EH (cell line): ENCODE measurements around the gene IFNL4.
"Not testable (repeated sequence)": the region's sequence is repeated elsewhere in the genome, so short reads cannot be mapped to it uniquely, and the experiment has no call there.

Source experiments
- DNase-seq: peaks from one replicate; pipeline ENCODE4 v3.0.0-alpha.2; 2015; ENCODE audit warnings: low read depth

IFNL4 gene

DNA sequence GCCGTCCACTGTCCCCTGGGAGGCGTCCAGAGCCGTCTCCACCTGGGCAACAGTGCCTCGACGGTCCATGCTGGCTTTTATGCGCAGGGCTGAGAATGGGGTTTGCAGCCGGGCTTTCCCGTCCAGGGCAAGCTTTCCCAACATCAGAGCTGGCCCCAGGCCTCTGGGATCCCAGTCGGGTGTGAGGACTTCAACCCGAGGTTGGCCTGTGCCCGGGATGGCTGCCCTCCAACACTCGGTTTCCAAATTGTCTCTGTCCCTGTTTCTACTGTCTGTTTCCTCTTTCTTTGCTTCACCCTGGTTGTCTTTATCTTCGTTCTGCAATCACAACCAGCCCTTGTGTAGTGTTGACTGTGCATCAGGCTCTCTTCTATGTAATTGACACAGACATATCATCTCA lies at the start of gene IFNL4:
TSS of gene IFNL4 (minus strand) at position 51 of the 400 bp plus-strand sequence.
- no peak for DNase-seq

DNA sequence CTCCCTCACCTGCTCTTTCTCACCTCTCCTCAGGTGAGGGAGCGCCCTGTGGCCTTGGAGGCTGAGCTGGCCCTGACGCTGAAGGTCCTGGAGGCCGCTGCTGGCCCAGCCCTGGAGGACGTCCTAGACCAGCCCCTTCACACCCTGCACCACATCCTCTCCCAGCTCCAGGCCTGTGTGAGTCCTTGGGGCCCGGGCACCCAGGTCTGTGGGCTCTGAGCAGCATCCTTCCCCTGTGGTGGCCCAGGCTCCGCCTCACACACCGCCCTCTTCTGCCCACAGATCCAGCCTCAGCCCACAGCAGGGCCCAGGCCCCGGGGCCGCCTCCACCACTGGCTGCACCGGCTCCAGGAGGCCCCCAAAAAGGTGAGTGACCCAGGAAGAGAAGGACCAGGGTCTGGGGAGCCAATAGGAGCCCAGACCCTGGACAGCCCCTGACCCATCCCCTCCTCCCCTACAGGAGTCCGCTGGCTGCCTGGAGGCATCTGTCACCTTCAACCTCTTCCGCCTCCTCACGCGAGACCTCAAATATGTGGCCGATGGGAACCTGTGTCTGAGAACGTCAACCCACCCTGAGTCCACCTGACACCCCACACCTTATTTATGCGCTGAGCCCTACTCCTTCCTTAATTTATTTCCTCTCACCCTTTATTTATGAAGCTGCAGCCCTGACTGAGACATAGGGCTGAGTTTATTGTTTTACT lies 49.4 kb upstream of the IFNL4 start:
- DNase-seq = no peak

DNA sequence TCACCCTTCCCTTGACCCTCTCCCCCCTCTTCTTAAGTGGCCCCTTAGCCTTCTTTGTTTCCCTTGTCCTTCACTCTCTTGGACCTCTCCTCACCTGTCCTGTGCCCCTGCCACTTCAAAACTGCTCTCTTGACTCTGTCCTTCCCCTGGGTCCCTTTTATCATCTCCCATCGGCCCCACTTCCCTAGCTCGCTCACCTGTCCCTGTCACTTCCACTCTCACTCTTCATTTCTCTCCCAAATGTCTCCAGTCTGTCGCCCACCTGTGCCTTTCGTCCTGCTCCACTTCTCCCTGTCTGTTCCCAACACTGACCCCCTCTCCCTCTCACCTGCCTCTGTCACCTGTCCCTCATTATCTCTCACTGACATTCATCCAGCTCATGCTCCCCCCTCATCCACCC lies 48.2 kb upstream of the IFNL4 start:
- no peak for DNase-seq

DNA sequence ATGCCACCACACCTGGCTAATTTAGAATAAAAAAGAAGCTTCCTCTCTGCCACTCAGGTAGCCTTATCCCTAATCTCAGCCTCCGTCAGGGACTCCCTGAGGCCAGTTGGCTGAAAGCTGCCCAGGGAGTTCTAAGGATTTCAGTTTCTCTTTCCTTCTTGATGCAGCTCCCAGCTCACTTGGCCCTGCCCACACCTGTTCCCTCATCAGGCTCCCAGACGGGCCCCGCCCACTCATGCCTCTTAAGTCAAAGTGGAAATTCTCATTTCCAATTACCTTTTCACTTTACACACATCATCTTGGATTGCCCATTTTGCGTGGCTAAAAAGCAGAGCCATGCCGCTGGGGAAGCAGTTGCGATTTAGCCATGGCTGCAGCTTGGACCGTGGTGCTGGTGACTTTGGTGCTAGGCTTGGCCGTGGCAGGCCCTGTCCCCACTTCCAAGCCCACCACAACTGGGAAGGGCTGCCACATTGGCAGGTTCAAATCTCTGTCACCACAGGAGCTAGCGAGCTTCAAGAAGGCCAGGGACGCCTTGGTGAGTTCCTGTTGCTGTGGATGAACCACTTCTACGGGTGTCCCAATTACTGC lies 47.5 kb upstream of the IFNL4 start, which contains the start of gene IFNL1:
TSS of gene IFNL1 (plus strand) at position 353 of the 591 bp plus-strand sequence. CDS start at position 368, 15 bp downstream.
- DNase-seq = no peak

DNA sequence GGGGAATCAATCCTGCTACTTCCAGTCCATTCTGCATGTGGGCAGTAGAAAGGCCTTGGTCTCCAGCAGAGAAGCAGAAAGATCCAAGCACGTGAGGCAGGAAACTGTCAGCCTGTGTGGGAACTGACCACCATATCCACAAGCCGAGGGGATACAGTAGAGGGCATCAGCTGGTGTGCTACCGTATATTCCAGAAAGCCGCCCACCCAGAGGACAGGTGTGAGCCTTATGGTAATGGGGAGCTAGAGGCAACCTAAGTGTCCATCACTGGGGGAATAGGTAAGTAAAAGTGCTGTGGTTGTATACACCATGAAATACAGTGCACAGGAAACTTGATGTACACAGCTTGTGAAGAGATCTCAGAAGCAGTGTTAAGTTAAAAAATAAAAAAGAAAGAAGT lies 44.7 kb upstream of the IFNL4 start:
- DNase-seq = no peak

DNA sequence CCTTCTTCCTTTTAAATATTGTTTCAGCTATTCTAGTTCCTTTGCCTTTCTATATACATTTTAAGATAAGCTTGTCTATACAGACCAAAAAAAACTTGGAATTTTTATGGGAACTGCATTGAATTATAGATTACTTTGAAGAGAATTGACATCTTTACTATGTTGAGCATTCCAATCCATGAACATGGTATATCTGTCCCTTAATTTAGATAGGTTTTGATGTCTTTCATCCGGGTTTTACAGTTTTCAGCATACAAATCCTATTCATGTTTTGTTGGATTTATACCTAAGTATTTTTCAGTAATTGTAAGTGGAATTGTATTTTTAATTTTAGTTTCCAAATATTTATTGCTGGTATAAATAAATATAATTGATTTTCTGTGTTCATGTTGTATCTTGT lies 35.4 kb upstream of the IFNL4 start:
- DNase-seq = no peak

DNA sequence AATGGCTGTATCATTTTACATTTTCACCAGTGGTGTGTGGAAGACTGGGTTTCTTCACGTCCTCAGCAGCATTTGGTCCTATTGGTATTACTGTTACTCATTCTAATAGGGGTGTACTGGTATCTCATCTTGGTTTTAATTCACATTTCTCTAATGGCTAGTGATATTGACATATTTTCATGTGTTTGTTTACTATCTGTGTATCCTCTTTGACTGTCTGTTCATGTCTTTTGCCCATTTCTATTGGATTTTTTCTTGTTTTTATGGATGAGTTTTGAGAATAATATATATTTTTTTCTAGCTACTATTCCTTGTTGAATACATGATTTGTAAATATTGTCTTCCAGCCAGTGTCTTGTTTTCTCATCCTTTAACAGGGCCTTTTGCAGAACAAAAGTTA lies 33.4 kb upstream of the IFNL4 start:
- no peak for DNase-seq

DNA sequence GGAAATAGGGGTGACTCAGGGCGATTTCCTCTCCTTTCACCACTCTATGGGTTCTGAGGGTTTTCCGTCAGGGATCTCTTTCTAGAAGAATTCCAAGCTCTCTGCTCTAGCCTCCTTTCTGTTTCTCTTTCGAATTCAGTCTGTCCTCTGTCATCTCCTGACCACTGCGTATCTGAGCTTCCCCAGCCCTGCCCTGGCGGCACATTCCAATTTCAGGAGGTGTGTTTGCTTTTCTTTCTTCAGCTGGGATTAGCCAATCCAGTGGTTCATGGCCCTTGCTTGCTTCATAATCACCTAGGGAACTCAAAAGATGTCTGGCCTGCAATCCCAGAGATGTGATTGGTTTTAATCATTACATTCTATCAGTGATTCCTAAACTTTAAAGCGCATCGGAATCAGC lies 28.9 kb upstream of the IFNL4 start:
- peak; percentile 4 for DNase-seq

DNA sequence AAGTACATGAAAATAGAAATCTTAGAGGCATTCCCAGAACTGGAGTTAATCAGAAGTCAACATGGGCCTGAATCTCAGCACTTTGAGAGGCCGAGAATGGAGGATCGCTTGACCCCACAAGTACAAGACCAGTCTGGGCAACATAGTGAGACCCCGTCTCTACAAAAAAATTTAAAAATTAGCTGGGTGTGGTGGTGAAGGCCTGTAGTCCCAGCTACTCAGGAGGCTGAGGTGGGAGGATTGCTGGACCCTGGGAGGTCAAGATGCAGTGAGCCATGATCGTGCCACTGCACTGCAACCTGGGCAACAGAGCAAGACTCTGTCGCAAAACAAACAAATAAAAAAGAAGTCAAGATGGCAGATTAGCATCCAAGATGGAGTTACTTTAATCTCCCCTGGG lies 28.1 kb upstream of the IFNL4 start:
- DNase-seq = no peak

DNA sequence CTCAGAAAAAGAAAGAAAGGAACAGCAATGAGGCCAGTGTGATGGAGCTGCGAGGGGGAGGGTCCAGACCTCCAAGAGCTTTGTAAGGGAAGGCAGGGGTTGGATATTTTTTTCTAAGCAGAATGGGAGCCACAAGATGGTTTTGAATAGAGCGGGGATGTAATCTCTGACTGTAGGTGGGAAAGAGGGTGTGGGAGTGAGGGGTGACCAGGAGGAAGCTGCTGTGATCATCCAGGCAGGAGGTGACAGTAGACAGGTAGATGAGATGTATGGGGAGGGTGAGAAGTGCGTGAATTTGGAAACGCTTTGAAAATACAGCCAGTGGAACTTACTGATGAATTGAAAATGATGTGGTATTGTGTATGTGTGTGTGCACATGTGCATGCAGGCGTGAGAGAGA lies 26.9 kb upstream of the IFNL4 start:
- no peak for DNase-seq

DNA sequence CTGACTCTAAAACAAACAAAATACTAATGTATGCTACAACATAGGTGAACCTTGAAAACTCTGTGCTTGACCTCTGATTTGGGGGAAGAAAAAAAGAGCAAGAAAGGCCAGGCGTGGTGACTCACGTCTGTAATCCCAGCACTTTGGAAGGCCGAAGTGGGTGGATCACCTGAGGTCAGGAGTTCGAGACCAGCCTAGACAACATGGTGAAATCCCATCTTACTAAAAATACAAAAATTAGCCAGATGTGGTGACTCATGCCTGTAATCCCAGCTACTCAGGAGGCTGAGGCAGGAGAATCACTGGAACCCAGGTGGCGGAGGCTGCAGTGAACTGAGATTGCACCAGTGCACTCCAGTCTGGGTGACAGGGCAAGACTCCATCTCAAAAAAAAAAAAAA lies 25.2 kb upstream of the IFNL4 start:
- not testable (repeated sequence) for DNase-seq

DNA sequence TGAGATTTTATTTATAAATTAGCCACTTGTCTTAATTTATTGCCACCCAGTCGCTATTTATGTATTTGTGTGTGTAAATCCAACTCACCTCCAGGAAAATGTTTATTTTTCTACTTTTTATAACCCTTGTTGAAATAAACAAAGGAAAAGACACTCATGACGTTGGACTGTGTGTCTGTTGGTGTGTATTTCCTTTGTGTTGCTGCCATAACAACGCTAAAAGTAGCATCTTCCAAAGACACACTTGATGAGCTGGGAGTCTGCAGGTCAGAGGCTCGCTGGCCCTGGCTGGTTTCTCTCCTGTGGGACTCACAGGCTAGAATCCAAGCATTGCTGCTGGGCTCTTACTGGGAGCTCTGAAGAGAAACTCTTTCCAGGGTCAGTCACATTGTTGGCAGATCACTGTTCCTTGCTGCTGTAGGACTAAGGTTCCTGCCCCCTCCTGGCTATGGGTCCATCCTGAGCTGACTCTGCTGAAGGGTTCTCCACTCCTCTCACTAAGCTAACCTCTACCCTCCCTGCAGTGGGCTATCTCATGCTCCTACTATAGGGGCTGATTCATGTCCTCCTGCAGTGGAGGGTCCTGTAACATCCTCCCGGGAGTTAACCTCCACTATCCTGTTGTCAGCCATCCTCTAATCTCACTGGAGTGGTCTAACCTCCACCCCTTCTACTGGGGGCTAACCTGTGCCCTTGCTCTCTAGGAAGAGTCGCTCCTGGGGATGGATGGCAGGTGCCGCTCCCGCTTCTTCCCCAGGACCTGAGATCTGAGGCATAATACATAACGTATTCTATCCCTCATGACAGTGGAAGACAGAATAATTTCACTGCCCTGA lies 21.6 kb upstream of the IFNL4 start:
- peak; percentile 30 for DNase-seq

DNA sequence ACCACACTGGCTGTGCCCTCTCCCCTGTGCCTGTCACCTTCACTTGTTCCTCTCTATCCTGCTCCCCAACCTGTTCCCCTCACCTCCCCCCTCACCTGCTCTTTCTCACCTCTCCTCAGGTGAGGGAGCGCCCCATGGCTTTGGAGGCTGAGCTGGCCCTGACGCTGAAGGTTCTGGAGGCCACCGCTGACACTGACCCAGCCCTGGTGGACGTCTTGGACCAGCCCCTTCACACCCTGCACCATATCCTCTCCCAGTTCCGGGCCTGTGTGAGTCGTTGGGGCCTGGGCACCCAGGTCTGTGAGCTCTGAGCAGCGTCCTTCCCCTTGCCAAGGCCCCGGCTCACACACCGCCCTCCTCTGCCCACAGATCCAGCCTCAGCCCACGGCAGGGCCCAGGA lies 20.7 kb upstream of the IFNL4 start:
- not testable (repeated sequence) for DNase-seq

DNA sequence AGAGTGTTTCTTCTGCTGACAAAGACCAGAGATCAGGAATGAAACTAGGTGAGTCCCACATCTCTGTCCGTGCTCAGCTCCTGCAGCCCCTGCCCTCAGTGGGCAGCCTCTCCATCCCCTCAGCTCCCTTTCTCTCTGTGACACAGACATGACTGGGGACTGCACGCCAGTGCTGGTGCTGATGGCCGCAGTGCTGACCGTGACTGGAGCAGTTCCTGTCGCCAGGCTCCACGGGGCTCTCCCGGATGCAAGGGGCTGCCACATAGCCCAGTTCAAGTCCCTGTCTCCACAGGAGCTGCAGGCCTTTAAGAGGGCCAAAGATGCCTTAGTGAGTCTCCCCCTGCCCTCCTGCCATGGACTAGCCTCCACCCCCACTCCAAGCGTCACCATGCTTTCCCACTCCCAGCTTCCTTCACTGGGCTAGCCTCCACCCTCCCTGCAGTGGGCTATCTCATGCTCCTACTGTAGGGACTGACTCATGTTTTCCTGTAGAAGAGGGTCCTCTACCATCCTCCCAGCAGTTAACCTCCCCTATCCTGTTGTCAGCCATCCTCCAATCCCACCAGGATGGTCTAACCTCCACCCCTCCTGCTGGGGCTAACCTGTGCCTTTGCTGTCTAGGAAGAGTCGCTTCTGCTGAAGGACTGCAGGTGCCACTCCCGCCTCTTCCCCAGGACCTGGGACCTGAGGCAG lies 20.0 kb upstream of the IFNL4 start:
- not testable (repeated sequence) for DNase-seq

DNA sequence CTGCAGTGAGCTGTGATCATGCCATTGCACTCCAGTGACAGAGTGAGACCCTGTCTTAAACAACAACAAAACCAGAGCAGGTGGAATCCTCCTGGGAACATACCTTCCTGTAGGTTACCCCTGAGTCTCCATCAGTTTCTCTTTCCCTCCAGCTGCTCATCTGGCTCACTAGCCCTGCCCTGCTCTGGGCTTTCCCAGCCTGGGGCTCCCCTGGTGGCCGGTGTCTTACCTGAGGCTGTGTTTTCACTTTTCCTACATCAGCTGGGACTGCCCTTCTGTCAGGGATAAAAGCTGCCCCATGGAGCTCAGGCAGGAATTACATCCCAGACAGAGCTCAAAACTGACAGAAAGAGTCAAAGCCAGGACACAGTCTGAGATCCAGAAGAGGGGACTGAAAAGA lies 19.4 kb upstream of the IFNL4 start, which contains the start of gene IFNL2:
TSS of gene IFNL2 (plus strand) at position 312 of the 400 bp plus-strand sequence. CDS start 173 bp downstream, outside the sequence.
- DNase-seq = not testable (repeated sequence)

DNA sequence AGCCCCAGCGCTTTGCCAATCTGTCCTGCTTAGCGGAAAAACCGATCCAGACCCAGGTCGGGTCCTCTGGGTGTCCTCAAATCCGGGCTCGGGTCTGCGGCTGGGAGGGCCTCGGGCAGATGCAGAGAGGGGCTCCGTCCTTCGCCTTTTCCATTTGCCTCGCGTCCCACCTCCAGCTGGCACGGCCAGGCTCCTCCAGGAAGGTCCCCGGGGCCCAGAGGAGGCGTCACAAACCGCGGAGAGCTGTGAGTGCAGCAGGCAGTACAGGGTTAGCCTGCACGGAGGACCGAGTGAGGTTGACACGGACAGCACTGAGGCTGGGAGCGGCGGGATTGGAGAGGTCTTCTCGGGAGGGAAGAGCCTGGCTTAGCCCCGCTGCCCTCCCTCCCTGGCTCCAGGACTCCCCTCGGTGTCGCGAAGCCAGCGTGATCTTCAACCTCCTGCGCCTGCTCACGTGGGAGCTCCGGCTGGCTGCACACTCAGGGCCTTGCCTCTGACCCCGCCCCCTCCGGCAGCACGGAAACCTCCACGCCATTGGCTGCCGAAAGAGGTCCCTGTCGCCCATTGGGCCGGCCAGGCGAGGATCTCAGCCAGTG lies 16.8 kb upstream of the IFNL4 start:
- DNase-seq = no peak

DNA sequence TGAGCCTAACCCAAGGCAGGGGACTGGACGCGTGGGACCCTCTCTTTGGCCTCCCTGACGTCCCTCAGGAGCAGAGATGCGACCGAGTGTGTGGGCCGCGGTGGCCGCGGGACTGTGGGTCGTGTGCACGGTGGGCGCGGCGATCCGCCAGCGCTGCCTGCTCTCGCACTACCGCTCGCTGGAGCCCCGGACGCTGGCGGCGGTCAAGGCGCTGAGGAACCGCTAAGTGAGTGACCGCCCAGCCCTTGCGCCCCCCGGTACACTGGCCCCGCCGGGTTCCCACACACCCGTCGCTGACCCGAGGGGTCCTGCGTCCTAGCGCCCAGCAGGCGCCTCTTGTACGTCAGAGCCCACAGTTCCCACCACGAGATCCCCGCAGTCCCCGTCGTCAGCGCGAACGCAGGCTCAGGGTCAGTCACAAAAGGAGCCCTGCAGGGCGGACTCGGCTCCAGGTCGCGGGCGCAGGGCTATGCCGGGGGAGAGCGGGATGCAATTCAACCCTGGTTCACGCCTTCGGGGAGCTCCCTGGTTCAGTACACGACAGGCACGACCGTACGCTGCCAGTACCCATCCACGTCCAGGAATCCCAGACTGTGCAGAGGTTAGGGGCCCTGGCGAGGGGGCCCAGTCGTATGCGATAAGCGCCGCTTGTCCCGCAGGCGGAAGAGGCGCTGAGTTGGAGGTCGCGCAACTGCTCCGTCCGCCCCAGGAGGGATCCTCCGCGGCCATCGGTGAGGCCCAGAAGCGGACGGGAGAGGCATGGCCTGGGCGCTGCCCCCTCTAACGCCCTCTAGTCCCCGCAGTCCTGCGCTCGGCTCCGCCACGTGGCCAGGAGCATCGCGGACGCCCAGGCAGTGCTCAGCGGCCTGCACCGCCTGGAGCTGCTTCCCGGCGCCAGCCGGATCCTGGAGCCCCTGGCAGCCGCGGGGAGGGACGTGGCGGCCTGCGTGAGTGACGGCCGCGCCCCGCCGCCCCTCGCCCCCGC lies 15.9 kb upstream of the IFNL4 start:
- DNase-seq = no peak

DNA sequence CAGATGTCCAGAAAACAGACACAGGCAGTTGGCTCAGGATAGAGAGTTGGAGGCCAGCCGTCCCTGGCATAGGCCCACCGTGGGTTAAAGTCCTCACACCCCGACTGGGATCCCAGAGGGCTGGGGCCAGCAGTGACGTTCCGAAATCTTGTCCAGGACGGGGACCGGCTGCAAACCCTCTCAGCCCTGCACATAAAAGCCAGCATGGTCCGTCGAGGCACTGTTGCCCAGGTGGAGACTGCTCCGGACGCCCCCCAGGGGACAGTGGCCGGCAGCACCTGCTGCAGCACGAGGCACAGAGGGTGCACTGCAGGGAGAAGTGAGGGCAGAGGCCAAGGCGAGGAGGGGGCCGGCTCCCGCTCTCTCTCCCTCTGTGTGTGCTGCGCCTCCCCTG lies 15.3 kb upstream of the IFNL4 start:
- no peak for DNase-seq

DNA sequence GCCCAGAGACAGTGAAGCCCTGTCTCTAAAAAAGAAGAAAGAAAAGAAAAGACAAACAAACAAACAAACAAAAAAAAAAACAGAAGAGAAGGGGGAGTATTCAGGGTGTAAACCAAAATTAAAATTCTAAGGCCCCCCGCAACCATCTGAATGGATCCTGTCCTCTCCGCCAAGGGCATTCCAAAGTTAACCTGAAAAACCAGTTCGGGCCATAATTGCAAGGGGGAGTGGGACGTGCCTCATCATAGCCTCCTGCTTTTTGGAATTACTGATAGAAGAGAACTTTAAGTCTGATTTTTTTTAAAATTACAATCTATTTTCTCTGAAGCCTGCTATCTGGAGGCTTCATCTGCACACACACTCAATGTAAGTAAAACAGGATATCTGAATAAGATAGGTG lies 13.8 kb upstream of the IFNL4 start:
- no peak for DNase-seq

DNA sequence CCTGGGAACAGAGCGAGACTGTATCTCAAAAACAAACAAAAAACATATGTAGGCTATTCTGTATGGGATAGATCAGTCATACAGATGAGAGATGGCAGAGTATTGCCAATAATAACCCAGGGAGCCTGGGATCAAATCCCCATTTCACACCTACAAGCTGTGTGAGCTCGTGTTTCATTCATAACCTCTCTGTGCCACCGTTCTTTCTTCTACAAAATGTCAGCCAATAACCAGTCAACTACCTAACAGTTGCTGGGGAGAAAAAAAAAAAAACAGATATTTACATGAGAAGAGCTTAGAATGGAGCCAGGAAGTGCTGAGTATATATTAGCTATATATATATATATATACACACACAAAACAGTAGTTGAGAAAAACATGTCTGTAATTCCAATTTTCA lies 13.0 kb upstream of the IFNL4 start:
- DNase-seq = no peak

DNA sequence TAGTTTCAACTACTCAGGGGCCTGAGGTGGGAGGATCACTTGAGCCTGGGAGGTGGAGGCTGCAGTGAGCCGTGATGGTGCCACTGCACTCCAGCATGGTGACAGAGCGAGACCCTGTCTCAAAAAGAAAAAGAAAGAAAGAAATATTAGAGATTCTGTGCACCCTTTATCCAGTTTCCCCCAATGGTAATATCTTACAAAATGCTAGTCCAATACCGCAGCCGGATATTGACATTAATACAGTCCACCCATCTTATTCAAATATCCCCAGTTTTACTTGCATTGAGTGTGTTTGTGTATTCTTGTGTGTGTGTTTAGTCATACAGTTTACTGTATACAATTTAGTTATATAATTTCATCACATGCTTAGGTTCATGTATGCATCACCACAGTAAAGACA lies 8.6 kb upstream of the IFNL4 start:
- DNase-seq = no peak
